Peyer's patch (tissue), 4 donors: ENCODE results near the gene CRLF1.

Experiments
- POLR2A ChIP-seq, 2 donors: fragments of 450-650 bp; IDR thresholded peaks; one replicate each; pipeline ENCODE4 v1.5.1; 2017; ENCODE audit warnings: antibody characterized with exemption in 2 of 2, mild to moderate bottlenecking in 2 of 2, moderate library complexity in 2 of 2
- TF ChIP-seq, protein P1 (sequence below), 6 experiments: fragments of 450-650 bp in 4 of 6; fragments of 200-600 bp in 2 of 6; sonication (generic) in 1 of 6; IDR thresholded peaks; one replicate each; pipeline ENCODE4 v1.5.1; 2017 to 2019; ENCODE audit warnings: antibody characterized with exemption in 6 of 6, mild to moderate bottlenecking in 3 of 6, moderate library complexity in 1 of 6

DNA sequence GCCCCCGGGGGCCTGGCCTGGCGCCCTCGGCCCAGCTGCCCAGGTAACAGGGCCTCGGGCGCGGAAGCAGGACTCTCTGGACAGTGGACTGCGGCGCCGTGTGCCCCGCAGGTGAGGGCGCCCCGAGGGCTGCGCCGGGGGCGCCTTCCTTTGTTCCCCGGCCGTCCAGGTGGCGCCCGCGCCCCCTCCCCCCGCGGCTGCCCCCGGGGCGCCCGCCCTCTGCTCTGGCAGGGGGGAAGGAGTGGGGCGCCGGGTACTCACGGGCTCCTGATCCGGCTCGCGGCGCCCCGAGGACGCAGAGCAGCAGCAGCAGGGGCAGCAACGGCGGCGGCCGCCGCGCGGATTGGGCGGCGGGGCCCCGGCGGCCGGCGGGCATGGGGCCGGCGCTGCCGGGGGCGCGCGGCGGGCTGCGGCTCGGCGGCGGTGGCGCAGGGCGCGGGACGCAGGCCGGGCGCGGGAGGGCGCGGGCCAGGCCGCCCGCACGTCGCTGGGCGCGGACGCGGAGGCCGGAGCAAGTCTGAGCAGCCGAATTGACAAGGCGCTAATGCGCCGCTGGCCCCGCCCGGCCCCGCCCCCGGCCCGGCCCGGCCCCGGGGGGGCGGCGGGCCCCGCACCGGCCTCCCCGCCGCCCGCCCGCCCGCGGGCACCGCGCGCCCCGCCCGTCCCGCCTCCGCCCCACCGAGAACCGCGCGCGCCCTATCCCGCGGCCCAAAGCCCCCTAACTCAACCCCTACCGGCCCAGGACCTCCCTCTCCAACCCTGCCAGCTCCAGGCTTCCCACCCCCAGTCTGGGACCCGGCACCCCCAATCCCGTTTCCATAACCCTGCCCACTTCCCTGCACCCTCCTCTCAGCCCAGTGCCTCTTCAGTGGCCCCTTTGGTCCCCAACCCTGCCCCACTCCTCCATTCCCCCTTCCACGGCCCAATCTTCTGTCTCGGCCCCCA, at the start of gene CRLF1:
- TF ChIP-seq, protein P1, sequence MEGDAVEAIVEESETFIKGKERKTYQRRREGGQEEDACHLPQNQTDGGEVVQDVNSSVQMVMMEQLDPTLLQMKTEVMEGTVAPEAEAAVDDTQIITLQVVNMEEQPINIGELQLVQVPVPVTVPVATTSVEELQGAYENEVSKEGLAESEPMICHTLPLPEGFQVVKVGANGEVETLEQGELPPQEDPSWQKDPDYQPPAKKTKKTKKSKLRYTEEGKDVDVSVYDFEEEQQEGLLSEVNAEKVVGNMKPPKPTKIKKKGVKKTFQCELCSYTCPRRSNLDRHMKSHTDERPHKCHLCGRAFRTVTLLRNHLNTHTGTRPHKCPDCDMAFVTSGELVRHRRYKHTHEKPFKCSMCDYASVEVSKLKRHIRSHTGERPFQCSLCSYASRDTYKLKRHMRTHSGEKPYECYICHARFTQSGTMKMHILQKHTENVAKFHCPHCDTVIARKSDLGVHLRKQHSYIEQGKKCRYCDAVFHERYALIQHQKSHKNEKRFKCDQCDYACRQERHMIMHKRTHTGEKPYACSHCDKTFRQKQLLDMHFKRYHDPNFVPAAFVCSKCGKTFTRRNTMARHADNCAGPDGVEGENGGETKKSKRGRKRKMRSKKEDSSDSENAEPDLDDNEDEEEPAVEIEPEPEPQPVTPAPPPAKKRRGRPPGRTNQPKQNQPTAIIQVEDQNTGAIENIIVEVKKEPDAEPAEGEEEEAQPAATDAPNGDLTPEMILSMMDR (IDR thresholded peaks at IDR 0.05) = no peak
- TF ChIP-seq POLR2A (IDR thresholded peaks at IDR 0.05) = no peak
